Peyer's patch (tissue), 4 donors: Measurements from ENCODE around the gene HEMK1.
A peak's percentile ranks its signal among the peaks of the same experiment; 100 is the strongest.

ENCODE experiments used
- CTCF ChIP-seq, 6 experiments: fragments of 450-650 bp in 4 of 6; fragments of 200-600 bp in 2 of 6; sonication (generic) in 1 of 6; IDR thresholded peaks; one replicate each; pipeline ENCODE4 v1.5.1; 2017 to 2019; ENCODE audit warnings: antibody characterized with exemption in 6 of 6, mild to moderate bottlenecking in 3 of 6, moderate library complexity in 1 of 6
- POLR2A ChIP-seq, 2 donors: fragments of 450-650 bp; IDR thresholded peaks; one replicate each; pipeline ENCODE4 v1.5.1; 2017; ENCODE audit warnings: antibody characterized with exemption in 2 of 2, mild to moderate bottlenecking in 2 of 2, moderate library complexity in 2 of 2

GRCh38 chr3:50550079-50550736 is 19.1 kb upstream of the HEMK1 start:
- TF ChIP-seq CTCF (IDR thresholded peaks at IDR 0.05) (peak; percentile 22 to 76 (median 61)), POLR2A (IDR thresholded peaks at IDR 0.05) (no peak)
